ENCODE measurements around the gene GOLGA8B.
"Not testable (repeated sequence)": the region's sequence is repeated elsewhere in the genome, so short reads cannot be mapped to it uniquely, and the experiment has no call there.

DNA sequence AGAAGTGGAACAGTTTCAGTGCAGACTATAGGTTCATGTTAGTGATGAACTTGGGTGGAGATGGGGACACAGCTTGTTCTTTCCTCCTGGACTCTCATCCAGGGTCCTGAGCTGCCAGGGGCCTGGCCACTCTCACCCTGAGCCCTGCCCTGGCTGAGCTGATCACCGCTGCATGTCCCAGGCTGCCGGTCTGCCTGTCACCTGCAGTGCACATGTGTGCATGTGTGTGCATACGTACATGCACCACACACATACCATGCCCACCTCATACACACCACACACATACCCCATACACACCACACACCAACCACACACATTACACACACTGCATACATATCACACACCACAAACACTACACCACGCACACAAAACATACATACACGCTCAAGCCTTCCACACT, 29.3 kb downstream of the GOLGA8B start:
- TF ChIP-seq FOXM1 (IDR thresholded peaks at IDR 0.05; ENCODE audit: borderline replicate concordance); TARDBP (IDR thresholded peaks at IDR 0.05); ELF4 (IDR thresholded peaks at IDR 0.05); ZNF384 (IDR thresholded peaks at IDR 0.05); FOXA1 (IDR thresholded peaks at IDR 0.05); BHLHE40 (IDR thresholded peaks at IDR 0.05; ENCODE audit: borderline replicate concordance); HDGF (IDR thresholded peaks at IDR 0.05; ENCODE audit: borderline replicate concordance); FOXK2 (IDR thresholded peaks at IDR 0.05); SP1 (IDR thresholded peaks at IDR 0.05); ARNT (IDR thresholded peaks at IDR 0.05): not testable (repeated sequence)
- TF ChIP-seq, protein P1, sequence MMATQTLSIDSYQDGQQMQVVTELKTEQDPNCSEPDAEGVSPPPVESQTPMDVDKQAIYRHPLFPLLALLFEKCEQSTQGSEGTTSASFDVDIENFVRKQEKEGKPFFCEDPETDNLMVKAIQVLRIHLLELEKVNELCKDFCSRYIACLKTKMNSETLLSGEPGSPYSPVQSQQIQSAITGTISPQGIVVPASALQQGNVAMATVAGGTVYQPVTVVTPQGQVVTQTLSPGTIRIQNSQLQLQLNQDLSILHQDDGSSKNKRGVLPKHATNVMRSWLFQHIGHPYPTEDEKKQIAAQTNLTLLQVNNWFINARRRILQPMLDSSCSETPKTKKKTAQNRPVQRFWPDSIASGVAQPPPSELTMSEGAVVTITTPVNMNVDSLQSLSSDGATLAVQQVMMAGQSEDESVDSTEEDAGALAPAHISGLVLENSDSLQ (IDR thresholded peaks at IDR 0.05), result not testable (repeated sequence)
